Measurements from ENCODE around the gene BCAT1.
"Not testable (repeated sequence)": the region's sequence is repeated elsewhere in the genome, so short reads cannot be mapped to it uniquely, and the experiment has no call there.

The BCAT1 gene

DNA sequence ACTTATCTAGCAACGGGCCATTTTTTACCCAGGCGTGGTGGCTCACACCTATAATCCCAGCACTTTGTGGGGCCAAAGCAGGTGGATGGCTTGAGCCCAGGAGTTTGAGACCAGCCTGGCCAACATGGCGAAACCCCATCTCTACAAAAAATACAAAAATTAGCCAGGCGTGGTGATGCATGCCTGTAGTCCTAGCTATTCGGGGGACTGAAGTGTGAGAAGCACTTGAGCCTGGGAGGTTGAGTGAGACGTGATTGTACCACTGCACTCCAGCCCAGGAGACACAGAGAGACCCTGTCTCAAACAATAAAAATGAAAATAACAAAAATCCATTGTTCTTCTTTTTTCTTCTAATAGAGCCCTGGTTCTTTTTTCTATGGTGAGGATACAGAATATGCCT is 7.5 kb upstream of the BCAT1 start:
- not testable (repeated sequence) for DNase-seq

DNA sequence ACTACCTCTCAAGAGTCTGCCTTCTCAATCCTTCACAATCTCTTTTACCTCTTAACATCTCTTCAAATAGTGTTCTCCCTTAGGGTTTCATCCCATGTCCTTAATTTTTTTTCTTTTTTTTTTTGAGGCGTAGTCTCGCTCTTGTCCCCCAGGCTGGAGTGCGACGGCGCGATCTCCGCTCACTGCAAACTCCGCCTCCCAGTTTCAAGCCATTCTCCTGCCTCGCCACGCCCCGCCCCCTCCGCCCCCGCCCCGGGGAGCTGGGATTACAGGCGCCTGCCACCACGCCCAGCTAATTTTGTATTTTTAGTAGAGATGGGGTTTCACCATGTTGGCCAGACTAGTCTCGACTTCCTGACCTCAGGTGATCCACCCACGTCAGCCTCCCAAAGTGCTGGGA is 7.0 kb upstream of the BCAT1 start:
- DNase-seq = no peak

DNA sequence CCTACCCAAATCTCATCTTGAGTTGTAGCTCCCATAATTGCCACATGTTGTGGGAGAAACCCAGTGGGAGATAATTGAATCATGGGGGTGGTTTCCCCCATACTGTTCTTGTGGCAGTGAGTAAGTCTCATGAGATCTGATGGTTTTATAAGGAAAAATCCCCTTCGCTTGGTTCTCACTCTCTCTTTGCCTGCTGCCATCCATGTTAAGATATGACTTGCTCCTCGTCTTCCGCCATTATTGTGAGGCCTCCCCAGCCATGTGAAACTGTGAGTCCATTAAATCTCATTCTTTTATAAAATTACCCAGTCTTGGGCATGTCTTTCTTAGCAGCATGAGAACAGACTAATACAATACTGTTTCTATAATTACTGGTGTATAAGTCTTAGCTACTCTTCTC is 6.5 kb upstream of the BCAT1 start:
- DNase-seq = peak in 1 of 4 experiments; percentile 40

DNA sequence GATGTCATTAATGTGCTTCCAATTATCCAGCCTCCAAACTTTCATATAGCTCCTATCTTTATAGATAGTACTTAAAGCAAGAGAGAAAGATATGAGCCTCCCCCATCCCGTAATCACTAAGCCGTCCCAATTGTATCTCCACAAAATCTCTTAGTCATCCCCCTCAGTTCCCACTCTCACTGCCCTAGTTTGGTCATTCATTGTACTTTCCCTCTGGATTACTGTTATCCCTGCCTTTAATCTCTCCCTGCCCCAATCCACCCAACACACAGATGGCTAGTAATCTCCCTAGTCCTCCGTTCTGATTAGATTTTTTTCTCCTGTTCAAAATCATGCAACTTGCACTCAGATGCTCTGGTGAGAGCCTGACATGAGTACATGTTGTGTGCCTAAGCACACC is 5.4 kb upstream of the BCAT1 start:
- no peak for DNase-seq

- DNase-seq = no peak
Observed at GRCh38 chr12:24952389-24952788, 3.5 kb upstream of the BCAT1 start.

DNA sequence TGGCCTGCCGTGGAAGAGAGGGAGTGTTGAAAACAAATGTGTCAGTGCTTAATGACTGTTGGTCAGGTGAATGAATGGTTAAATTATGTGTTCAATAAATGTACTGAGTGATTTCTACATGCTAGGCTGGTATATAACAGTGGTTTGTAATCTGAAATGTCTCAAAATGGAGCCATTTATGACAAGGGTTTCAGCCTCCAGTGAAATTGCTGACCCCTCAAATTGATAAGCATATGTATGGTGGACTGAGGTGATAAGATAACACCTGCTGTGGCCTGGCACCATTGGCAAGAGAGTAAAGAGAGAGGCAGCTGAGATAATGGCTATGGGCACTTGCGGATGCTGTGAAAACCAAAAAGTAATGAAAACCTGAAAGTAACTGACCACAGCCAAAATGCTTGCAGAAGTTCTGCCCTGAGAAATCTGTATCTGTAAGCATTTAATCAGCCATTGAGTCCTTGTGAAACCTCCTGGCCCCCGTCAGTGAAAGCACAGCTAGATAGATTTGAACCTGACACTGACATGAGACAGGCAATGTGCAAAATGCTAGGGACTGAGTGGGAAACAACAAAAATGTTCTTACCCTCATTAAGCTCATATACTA is 1.4 kb upstream of the BCAT1 start:
- peak; percentile 22 to 42 (median 32) for DNase-seq

DNA sequence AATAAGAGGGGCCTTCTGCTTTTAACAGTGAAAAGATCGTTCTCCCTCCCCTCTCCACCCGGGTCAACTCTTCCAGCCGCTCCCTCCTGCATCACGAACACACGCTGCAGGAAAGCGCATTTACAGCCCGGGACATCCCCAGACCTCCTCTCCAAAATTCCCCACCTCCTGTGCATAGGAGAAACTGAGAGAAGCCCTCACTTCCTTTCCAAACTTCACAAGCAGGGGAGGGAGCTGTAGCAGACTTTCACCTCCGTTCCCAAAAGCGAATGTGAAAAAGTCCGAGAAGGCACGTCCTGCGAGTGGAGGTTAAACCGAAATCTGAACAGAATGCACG is 513 bp downstream of the BCAT1 start:
- DNase-seq = peak; percentile 23 to 60 (median 43)

GRCh38 chr12:24947541-24948419 is 1.1 kb downstream of the BCAT1 start:
- peak in 1 of 4 experiments; percentile 15 for DNase-seq

DNA sequence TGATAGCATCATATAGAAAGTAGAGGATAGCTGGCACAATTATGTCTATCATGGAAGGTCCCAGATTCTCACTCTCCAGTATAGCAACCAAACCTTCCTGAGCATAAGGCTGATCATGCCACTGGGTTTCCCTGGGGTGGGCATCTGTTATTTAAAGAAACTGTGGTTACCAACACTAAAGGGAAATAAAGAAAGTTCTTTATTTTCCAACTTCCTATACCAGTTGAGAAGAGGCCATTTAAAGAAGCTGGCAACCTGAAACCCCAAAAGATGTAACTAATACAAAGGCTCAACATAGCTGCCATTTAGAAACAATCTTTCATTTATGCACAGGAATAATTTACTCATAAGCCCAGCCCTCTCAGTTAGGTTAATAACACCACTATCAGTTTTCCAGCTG is 3.1 kb downstream of the BCAT1 start:
- peak; percentile 13 to 57 (median 46) for DNase-seq

DNA sequence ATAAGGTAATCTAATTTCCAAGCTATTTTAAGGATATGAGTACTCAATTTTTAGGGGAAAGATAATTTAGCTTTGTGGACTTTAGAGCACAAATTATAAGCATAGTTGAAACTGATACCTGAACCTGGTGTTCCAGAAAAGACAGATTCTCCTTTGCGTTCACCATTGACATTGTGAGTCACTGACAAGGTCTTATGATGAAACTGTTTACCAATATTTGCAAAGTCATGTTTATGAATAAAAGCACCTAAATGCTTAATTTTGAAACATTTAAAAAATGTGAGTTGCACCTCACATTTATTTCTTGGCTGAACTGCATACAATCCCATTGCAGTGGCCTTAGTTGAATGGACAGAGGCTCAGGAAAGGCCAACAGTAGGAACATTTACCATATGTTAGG is 3.9 kb downstream of the BCAT1 start:
- DNase-seq = no peak

- peak in 1 of 4 experiments; percentile 31 for DNase-seq
Observed at GRCh38 chr12:24944601-24944975, 4.3 kb downstream of the BCAT1 start.

DNA sequence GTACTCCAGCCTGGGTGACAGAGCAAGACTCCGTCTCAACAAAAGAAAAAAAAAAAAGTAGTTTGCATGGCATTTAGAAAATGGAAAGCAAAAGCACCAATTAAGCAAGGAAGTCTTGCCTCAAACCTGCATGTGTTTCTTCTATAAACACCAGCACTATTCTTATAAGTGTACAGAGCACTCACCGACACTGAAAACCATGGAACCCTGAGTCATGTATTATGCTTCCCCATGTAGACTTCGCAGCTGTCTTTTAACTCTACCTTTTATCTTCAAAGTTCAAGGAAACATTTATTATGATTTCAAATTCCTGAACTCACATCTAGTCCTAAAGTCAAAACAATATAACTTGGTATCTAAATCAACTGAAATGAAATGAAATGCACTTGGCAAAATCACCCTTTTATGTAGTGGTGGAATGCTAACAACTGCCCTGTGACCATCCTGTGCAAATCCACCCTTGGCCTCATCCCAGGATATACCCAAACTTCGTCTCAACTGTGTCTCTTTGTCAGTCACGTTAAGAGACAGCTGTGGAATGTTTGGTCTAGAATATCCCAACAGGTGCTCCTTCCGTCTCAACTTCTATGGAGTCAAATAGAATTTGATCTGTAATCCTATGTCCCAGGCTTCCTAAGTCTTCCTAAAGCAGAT is 4.8 kb downstream of the BCAT1 start:
- no peak for DNase-seq

GRCh38 chr12:24940157-24940556 is 8.7 kb downstream of the BCAT1 start:
- DNase-seq = no peak

DNA sequence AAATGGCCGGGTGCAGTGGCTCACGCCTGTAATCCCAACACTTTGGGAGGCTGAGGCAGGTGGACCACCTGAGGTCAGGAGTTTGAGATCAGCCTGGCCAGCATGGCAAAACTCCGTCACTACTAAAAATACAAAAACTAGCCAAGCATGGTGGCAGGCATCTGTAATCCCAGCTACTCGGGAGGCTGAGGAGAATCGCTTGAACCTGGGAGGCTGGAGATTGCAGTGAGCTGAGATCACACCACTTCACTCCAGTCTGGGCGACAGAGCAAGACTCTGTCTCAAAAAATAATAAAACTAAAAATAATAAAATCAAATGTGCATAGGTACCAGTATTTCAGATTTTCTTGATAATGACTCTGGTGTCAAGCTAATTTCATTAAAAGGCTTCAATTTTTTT is 9.3 kb downstream of the BCAT1 start:
- not testable (repeated sequence) for DNase-seq

DNA sequence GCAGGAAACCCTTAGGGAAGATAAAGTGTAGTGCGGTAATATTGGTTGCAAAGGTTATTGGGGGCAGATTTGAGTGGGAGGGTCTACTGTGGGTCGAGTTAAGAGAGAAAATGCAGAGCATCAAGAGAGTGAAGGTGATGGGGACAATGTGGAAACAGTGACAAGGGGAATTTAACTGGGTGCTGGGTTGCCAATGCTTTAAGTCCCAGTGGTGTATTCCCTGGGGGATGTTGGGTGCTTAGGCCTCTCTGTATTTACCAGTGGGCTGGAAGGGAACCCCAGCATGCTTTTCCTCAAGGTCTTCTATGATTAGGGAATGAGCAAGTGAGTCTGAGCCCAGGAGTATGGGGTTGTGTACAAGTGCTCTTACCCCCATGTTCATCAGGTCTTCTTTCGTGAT is 10.6 kb downstream of the BCAT1 start:
- DNase-seq = no peak

DNA sequence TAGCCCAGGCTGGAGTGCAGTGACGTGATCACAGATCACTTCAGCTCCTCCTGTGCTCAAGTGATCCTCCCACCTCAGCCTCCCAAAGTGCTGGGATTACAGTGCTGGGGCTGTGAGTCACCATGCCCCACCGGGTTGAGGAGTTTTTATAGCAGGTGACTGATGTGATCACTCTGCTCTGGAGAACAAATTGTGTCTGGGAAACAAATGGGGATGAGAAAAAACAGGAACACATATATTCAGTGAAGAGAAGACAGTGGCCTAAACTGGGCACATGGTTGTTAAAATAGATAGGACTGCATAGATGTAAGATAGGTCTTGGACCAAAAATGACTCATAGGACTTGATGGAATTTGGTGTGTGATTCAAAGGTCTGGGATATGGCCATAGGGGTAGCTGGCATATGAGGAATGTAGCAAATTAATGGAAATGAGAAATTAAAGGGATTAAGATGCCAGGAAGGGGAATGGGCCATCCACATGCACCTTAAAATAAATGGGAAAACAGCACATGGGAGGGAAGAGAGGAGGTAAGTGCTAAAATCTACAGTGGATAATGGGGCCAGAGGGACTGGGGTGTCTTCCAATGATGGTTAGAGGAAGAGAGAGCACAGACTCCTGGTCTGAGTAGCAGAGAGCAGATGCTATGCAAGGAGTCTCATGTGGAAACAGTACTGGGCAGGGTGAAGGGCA is 11.2 kb downstream of the BCAT1 start:
- peak in 2 of 4 experiments; percentile 49 to 52 for DNase-seq

GRCh38 chr12:24933694-24934407 is 15.1 kb downstream of the BCAT1 start:
- no peak for DNase-seq

DNA sequence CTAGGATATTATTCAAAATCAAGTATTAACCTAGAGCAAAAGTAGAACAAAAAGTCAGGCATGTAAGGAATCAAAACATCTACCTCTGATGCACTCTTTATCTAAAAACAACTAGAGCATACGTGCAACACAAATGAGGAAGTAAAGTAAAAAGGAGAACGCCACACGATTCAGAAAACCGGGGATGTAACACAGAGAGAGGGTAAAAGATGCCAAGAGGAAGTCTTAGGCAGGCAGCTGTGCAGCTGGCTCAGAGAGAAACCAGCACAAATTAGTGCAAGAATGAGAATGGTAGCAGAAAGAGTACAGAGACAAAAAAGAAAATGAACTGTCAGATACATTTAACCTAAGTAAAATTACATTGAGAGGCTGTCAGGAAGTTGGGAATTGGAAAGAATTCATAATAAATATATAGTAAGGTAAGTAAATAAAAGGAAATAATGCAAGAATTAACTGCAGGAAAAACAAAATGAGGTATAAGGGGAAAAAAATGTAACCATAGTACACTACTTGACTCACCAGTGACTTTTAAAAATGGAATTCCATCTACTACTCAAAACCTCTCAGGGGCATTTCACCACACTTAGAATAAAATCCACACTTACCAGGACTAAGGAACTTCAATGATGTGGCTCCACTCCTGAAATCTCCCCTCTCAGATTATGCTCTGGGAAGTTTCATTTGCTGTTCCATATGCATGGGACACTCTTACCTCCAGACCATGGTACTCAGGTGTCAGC is 17.1 kb downstream of the BCAT1 start:
- DNase-seq = peak; percentile 77 to 88 (median 83)

GRCh38 chr12:24929953-24930352 is 18.9 kb downstream of the BCAT1 start:
- DNase-seq = no peak

DNA sequence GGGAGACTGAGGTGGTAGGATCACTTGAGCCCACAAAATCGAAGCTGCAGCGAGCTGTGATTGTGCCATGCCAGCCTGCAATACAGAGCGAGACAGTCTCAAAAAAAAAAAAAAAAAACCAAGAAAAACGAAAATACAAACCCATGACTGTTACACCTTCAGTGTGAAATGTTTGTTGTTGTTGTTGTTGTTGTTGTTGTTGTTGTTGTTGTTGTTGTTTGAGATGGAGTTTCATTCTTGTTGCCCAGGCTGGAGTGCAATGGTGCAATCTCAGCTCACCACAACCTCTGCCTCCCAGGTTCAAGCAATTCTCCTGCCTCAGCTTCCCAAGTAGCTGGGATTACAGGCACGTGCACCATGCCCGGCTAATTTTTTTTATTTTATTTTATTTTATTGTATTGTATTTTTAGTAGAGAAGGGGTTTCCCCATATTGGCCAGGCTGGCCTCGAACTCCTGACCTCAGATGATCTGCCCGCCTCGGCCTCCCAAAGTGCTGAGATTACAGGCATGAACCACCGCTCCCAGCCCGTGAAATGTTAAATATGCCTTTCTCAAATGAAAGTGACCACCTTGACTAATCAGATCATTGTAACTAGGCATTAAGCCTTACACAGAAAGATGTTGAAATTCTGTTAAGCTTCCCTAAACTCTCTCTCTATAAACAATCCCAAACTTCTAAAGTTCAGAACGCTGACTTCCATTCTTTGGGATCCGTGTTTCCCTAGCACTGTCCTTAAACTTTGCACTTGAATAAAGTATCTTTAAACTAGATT is 20.2 kb downstream of the BCAT1 start:
- not testable (repeated sequence) for DNase-seq

GRCh38 chr12:24928131-24928530 is 20.8 kb downstream of the BCAT1 start:
- no peak for DNase-seq
